ENCODE results near the gene CDKL1. TPM values are rescaled to one million over a fixed set of nuclear protein-coding genes. Genes with fewer than 3 reads are reported as not detected.

The CDKL1 gene
- total and polyA plus RNA-seq, 7 donors: 0.46 to 4.5 (median 2.0) TPM

DNA sequence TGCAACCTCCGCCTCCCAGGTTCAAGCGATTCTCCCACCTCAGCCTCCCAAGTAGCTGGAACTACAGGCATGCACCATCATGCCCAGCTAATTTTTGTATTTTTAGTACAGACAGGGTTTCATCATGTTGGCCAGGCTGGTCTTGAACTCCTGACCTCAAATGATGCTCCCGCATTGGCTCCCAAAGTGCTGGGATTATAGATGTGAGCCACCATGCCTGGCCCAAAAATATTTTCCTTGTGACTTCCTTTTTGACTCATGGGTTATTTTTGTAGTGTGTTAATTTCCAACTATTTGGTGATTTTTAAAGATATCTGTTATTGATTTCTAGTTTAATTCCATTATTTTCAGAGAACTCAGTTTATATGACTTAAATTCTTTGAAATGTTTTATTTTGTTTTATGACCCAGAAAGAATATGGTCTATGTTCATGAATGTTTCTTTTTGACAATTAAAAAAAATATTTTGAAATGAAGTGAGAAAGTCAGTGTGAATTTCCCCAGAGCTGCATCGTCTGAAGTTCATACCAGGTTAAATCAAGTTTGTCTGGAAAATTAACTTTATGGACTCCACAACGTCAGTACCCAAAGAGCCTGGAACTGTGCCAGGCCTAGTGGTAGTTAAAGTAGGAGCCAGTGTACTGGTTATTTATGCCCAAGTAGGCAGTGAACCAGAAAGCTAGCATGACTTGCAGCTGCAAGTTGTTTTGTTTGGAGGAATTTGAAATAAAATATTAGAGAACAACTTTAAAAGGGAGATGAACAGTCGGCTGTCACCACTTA, 2.8 kb upstream of the CDKL1 start:
- H3K36me3 ChIP-seq (ENCODE audit: insufficient read depth in 1 of 2, low read depth in 1 of 2): no peaks in the 10 kb centered on the region
- 47 to 56% (median 53%) methylated on average over 6 of the region's 6 CpGs for WGBS, 3 donors

DNA sequence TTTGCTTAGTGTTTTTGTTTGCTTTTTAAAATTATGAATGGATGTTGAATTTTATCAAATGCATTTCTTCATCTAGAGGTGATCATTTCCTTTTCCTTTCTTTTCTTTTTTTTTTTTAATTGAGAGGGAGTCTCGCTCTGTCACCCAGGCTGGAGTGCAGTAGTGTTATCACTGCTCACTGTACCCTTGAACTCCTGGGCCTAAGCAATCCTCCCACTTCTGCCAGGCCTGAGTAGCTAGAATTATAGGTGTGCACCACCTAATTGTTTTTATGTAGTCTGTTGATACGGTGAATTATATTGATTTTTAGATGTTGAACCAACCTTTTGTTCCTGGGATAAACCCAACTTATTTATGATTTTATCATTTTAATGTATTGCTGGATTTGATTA, 1.5 kb upstream of the CDKL1 start:
- TF ChIP-seq, protein P1, sequence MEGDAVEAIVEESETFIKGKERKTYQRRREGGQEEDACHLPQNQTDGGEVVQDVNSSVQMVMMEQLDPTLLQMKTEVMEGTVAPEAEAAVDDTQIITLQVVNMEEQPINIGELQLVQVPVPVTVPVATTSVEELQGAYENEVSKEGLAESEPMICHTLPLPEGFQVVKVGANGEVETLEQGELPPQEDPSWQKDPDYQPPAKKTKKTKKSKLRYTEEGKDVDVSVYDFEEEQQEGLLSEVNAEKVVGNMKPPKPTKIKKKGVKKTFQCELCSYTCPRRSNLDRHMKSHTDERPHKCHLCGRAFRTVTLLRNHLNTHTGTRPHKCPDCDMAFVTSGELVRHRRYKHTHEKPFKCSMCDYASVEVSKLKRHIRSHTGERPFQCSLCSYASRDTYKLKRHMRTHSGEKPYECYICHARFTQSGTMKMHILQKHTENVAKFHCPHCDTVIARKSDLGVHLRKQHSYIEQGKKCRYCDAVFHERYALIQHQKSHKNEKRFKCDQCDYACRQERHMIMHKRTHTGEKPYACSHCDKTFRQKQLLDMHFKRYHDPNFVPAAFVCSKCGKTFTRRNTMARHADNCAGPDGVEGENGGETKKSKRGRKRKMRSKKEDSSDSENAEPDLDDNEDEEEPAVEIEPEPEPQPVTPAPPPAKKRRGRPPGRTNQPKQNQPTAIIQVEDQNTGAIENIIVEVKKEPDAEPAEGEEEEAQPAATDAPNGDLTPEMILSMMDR (IDR thresholded peaks at IDR 0.05): no peak
- intact Hi-C loops (cut with DNase I): no loop called here
- Histone ChIP-seq H3K27me3 (ENCODE audit: insufficient read depth in 3 of 3, low read length in 2 of 3) (no peaks in the 10 kb centered on the region), H3K4me1 (peaks cover 5% of the 10 kb centered on the region), H3K9me3 (no peaks in the 10 kb centered on the region), H3K27ac (no peak overlapping the region), H3K36me3 (ENCODE audit: insufficient read depth in 1 of 2, low read depth in 1 of 2) (no peaks in the 10 kb centered on the region), H3K4me3 (no peak overlapping the region)
- no peak for DNase-seq
- no peak for ATAC-seq
- 95 to 99% (median 97%) methylated on average over 2 of the region's 2 CpGs for WGBS, 3 donors

More for the DNA sequence above, 2.8 kb upstream of the CDKL1 start:
- no peaks in the 10 kb centered on the region for H3K27me3 ChIP-seq (ENCODE audit: insufficient read depth in 3 of 3, low read length in 2 of 3)
- DNase-seq: no peak
- H3K27ac ChIP-seq: no peak overlapping the region
- H3K4me3 ChIP-seq: no peak overlapping the region
- intact Hi-C loops (cut with DNase I): no loop called here
- TF ChIP-seq, protein P1 (IDR thresholded peaks at IDR 0.05): no peak
- no peak for ATAC-seq
- no peaks in the 10 kb centered on the region for H3K9me3 ChIP-seq
- peaks cover 5% of the 10 kb centered on the region for H3K4me1 ChIP-seq

DNA sequence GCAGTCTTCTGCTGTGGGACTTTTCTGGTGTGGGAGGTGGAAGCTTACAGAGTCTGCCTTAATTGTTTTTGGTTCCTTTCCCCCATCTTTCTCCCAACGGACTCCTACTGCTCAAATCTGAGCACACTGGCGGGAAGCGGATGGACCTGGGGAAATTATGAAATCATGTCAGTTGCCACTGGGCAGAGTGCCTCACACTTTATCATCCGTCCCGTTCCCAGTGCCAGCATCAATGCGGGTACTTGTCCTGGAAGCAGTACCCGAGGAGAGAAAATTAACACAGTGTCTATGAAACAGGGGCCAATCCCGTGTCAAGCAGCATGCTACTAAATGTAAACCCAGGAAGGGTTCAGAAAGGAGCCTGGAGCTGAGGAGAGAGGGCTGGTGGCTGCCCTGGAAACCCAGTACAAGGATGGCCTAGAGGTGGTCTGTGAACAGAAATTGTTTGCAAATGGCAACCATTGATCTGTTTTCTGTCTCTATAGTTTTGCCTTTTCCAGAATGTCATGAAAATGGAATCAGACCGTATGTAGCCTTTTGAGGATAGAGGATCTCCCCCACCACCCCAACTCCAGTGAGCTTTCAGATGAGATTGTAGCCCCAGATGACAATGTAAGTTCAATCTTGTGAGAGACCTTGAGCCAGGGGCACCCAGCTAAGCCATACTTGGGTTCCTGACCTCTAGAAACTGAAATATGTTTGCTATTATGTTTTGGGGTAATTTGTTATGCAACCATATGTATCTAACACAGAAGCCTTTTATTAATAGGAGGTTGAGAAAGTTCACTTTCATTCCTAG, 908 bp upstream of the CDKL1 start:
- WGBS, 3 donors: 7 to 22% (median 12%) methylated on average over 9 of the region's 9 CpGs
- peak overlapping the region; percentile 66 for H3K27ac ChIP-seq
- no peaks in the 10 kb centered on the region for H3K36me3 ChIP-seq (ENCODE audit: insufficient read depth in 1 of 2, low read depth in 1 of 2)
- H3K9me3 ChIP-seq: no peaks in the 10 kb centered on the region
- H3K4me3 ChIP-seq: peak overlapping the region; percentile 77
- DNase-seq (peak; percentile 31 to 61), ATAC-seq (peak; percentile 49 to 70 (median 62))
- intact Hi-C loops (cut with DNase I): no loop called here
- TF ChIP-seq, protein P1 (IDR thresholded peaks at IDR 0.05): no peak
- H3K27me3 ChIP-seq (ENCODE audit: insufficient read depth in 3 of 3, low read length in 2 of 3): no peaks in the 10 kb centered on the region
- H3K4me1 ChIP-seq: peaks cover 5% of the 10 kb centered on the region

DNA sequence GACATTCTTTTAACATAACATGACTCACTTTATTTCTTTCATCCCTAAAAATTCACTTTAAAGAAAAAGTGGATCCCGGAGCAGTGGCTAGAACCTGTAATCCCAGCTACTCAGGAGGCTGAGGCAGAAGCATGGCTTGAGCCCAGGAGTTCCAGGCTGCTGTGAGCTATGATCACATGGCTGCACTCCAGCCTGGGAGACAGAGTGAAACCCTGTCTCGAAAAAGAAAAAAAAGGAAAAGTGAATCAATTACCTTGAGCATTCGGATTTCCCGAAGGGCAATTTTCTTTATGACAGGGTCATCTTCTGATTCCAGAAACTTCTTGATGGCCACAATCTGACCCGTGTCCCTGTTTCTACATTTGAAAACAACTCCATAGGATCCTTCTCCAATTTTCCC, 1.2 kb downstream of the CDKL1 start:
- 51 to 68% (median 53%) methylated on average over 5 of the region's 5 CpGs for WGBS, 3 donors
- Histone ChIP-seq H3K4me3 (peak overlapping the region; percentile 77), H3K9me3 (no peaks in the 10 kb centered on the region), H3K27me3 (ENCODE audit: insufficient read depth in 3 of 3, low read length in 2 of 3) (no peaks in the 10 kb centered on the region), H3K27ac (no peak overlapping the region), H3K4me1 (peaks cover 5% of the 10 kb centered on the region), H3K36me3 (ENCODE audit: insufficient read depth in 1 of 2, low read depth in 1 of 2) (no peaks in the 10 kb centered on the region)
- ATAC-seq (no peak), DNase-seq (no peak)
- TF ChIP-seq, protein P1 (IDR thresholded peaks at IDR 0.05): no peak
- intact Hi-C loops (cut with DNase I): no loop called here

Measured in psoas muscle (tissue), 8 donors.